ENCODE measurements around the gene C2CD5. TPM values are rescaled to one million over a fixed set of nuclear protein-coding genes. Genes with fewer than 3 reads are reported as not detected.
"Not testable (repeated sequence)": the region's sequence is repeated elsewhere in the genome, so short reads cannot be mapped to it uniquely, and the experiment has no call there.

C2CD5 gene
- total and polyA plus RNA-seq, 2 donors (not counting 1 experiment from before 2014, with no cell fraction given) = 26.6 to 37.7 TPM

GRCh38 chr12:22447223-22447622, 97.1 kb downstream of the C2CD5 start:
- Histone ChIP-seq H3K4me3 (replicated peaks in 1 of 4; ENCODE audit: control extremely low read depth in 1 of 4, insufficient read depth in 1 of 4, low read depth in 3 of 4, low read length in 4 of 4) (no peak overlapping the region), H4K20me1 (ENCODE audit: control insufficient read depth, extremely low read depth, insufficient read depth, low read length) (no peaks in the 10 kb centered on the region), H3K9me3 (ENCODE audit: control insufficient read depth, insufficient read depth, low read depth, low read length) (no peaks in the 10 kb centered on the region), H3K4me1 (ENCODE audit: control insufficient read depth, extremely low read depth, insufficient read depth, low read length) (no peaks in the 10 kb centered on the region), H3K79me2 (ENCODE audit: control insufficient read depth, insufficient read depth, low read length) (no peaks in the 10 kb centered on the region), H3K4me2 (ENCODE audit: extremely low read depth, insufficient read depth, low read length) (no peak overlapping the region), H2AFZ (ENCODE audit: low read length) (no peak overlapping the region), H3K27ac (ENCODE audit: insufficient read depth, low read length) (no peak overlapping the region), H3K36me3 (ENCODE audit: control insufficient read depth, insufficient read depth, low read length) (no peaks in the 10 kb centered on the region), H3K9ac (ENCODE audit: insufficient read depth, low read length) (no peak overlapping the region), H3K27me3 (ENCODE audit: control insufficient read depth, insufficient read depth, low read length) (no peaks in the 10 kb centered on the region)
- TF ChIP-seq CTCF (conservative IDR thresholded peaks at IDR 0.05 in 1 of 2, IDR thresholded peaks at IDR 0.05 in 1 of 2; ENCODE audit: low read depth in 1 of 2, low read length in 2 of 2) (no peak), EZH2 (IDR thresholded peaks at IDR 0.05; ENCODE audit: low read length, missing control alignments) (no peak)
- peak in 1 of 2 donors; percentile 56 for DNase-seq (ENCODE audit: low read depth in 2 of 2)

DNA sequence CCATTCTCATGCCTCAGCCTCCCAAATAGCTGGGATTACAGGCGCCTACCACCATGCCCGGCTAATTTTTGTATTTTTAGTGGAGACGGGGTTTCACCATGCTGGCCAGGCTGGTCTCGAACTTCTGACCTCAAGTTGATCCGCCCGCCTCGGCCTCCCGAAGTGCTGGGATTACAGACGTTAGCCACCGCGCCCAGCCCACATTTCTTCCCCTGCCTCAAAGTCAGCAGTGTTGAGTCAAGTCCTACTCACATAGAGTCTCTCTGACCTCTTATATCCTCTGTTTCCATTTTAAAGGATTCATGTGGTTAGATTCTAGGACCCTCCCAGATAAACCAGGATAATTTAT, 100.1 kb downstream of the C2CD5 start:
- H3K27ac ChIP-seq (ENCODE audit: insufficient read depth, low read length); H3K9me3 ChIP-seq (ENCODE audit: control insufficient read depth, insufficient read depth, low read depth, low read length); H2AFZ ChIP-seq (ENCODE audit: low read length); DNase-seq (ENCODE audit: low read depth in 2 of 2); H3K27me3 ChIP-seq (ENCODE audit: control insufficient read depth, insufficient read depth, low read length); H3K36me3 ChIP-seq (ENCODE audit: control insufficient read depth, insufficient read depth, low read length); H3K4me3 ChIP-seq (replicated peaks in 1 of 4; ENCODE audit: control extremely low read depth in 1 of 4, insufficient read depth in 1 of 4, low read depth in 3 of 4, low read length in 4 of 4); H3K9ac ChIP-seq (ENCODE audit: insufficient read depth, low read length); H3K79me2 ChIP-seq (ENCODE audit: control insufficient read depth, insufficient read depth, low read length); H3K4me1 ChIP-seq (ENCODE audit: control insufficient read depth, extremely low read depth, insufficient read depth, low read length); H4K20me1 ChIP-seq (ENCODE audit: control insufficient read depth, extremely low read depth, insufficient read depth, low read length); H3K4me2 ChIP-seq (ENCODE audit: extremely low read depth, insufficient read depth, low read length): not testable (repeated sequence)

- no peak overlapping the region for H3K4me2 ChIP-seq (ENCODE audit: extremely low read depth, insufficient read depth, low read length)
- H3K27ac ChIP-seq (ENCODE audit: insufficient read depth, low read length) = no peak overlapping the region
- H2AFZ ChIP-seq (ENCODE audit: low read length) = no peak overlapping the region
- H3K9me3 ChIP-seq (ENCODE audit: control insufficient read depth, insufficient read depth, low read depth, low read length) = no peaks in the 10 kb centered on the region
- peak; percentile 74 to 82 for TF ChIP-seq CTCF (conservative IDR thresholded peaks at IDR 0.05 in 1 of 2, IDR thresholded peaks at IDR 0.05 in 1 of 2; ENCODE audit: low read depth in 1 of 2, low read length in 2 of 2)
- TF ChIP-seq EZH2 (IDR thresholded peaks at IDR 0.05; ENCODE audit: low read length, missing control alignments) = no peak
- no peaks in the 10 kb centered on the region for H3K27me3 ChIP-seq (ENCODE audit: control insufficient read depth, insufficient read depth, low read length)
- H3K9ac ChIP-seq (ENCODE audit: insufficient read depth, low read length) = no peak overlapping the region
- no peak overlapping the region for H3K4me3 ChIP-seq (replicated peaks in 1 of 4; ENCODE audit: control extremely low read depth in 1 of 4, insufficient read depth in 1 of 4, low read depth in 3 of 4, low read length in 4 of 4)
- no peaks in the 10 kb centered on the region for H3K79me2 ChIP-seq (ENCODE audit: control insufficient read depth, insufficient read depth, low read length)
- DNase-seq (ENCODE audit: low read depth in 2 of 2) = peak; percentile 68 to 83
- H3K36me3 ChIP-seq (ENCODE audit: control insufficient read depth, insufficient read depth, low read length) = no peaks in the 10 kb centered on the region
- H4K20me1 ChIP-seq (ENCODE audit: control insufficient read depth, extremely low read depth, insufficient read depth, low read length) = no peaks in the 10 kb centered on the region
- H3K4me1 ChIP-seq (ENCODE audit: control insufficient read depth, extremely low read depth, insufficient read depth, low read length) = no peaks in the 10 kb centered on the region
Observed at GRCh38 chr12:22443379-22444316, 100.7 kb downstream of the C2CD5 start.
